Suprapubic skin (tissue), 4 donors: ENCODE data around the gene MAP7D2. TPM values are rescaled to one million over a fixed set of nuclear protein-coding genes. Genes with fewer than 3 reads are reported as not detected.

Experiments
- DNase-seq, 2 donors: peaks; one replicate each; pipeline ENCODE4 v3.0.0-alpha.2; 2019; ENCODE audit warnings: low spot score in 2 of 2
- H3K27ac ChIP-seq: fragments of 200-600 bp; sonication (generic); one replicate; pipeline ENCODE4 v1.5.1; 2019
- H3K27me3 ChIP-seq: fragments of 200-600 bp; sonication (generic); one replicate; pipeline ENCODE4 v1.5.1; 2019
- H3K36me3 ChIP-seq: fragments of 200-600 bp; sonication (generic); one replicate; pipeline ENCODE4 v1.5.1; 2019
- H3K4me1 ChIP-seq: fragments of 200-600 bp; sonication (generic); one replicate; pipeline ENCODE4 v1.5.1; 2019
- H3K4me3 ChIP-seq: fragments of 200-600 bp; sonication (generic); one replicate; pipeline ENCODE4 v1.5.1; 2019; ENCODE audit warnings: mild to moderate bottlenecking
- H3K9me3 ChIP-seq: fragments of 200-600 bp; sonication (generic); one replicate; pipeline ENCODE4 v1.5.1; 2019
- CTCF ChIP-seq, 2 donors: fragments of 200-600 bp in 1 of 2; fragments of 450-650 bp in 1 of 2; sonication (generic) in 1 of 2; IDR thresholded peaks; one replicate each; pipeline ENCODE4 v1.5.1; 2016 to 2019; ENCODE audit warnings: antibody characterized with exemption in 2 of 2, mild to moderate bottlenecking in 1 of 2, moderate library complexity in 1 of 2
- EP300 ChIP-seq: sonication (generic); formaldehyde crosslinking; IDR thresholded peaks from one replicate; pipeline ENCODE4 v1.6.1; 2017; ENCODE audit warnings: antibody characterized with exemption
- POLR2A ChIP-seq, 2 donors: fragments of 450-650 bp; IDR thresholded peaks; one replicate each; pipeline ENCODE4 v1.6.1; 2017; ENCODE audit warnings: antibody characterized with exemption in 2 of 2, mild to moderate bottlenecking in 2 of 2, moderate library complexity in 2 of 2
- POLR2AphosphoS5 ChIP-seq, 3 donors: sonication (generic); formaldehyde crosslinking; IDR thresholded peaks; one replicate each; pipeline ENCODE4 v1.6.1; 2017; ENCODE audit warnings: antibody characterized with exemption in 3 of 3
- WGBS: methylation state at CpG from one replicate; pipeline ENCODE4 v1.1.5; 2018; 5-methylcytosine and 5-hydroxymethylcytosine counted together
- total RNA-seq, 4 donors: library from RNA; depleted of rRNA; stranded (reverse); fragments of >200 nt; gene quantifications; one replicate each; pipeline ENCODE4 v1.1.0, GENCODE V29; 2016

MAP7D2 gene
- total RNA-seq, 4 donors from 2014 or later = 0.78 to 6.3 (median 1.4) TPM; not detected in 1

GRCh38 chrX:20057479-20057878, 59.2 kb downstream of the MAP7D2 start:
- Histone ChIP-seq H3K27me3 (no peaks in the 10 kb centered on the region), H3K36me3 (no peaks in the 10 kb centered on the region), H3K9me3 (no peaks in the 10 kb centered on the region), H3K4me3 (no peak overlapping the region), H3K27ac (no peak overlapping the region), H3K4me1 (no peaks in the 10 kb centered on the region)
- TF ChIP-seq CTCF (IDR thresholded peaks at IDR 0.05) (no peak), EP300 (no peak), POLR2AphosphoS5 (IDR thresholded peaks at IDR 0.05) (no peak), POLR2A (IDR thresholded peaks at IDR 0.05) (no peak)
- DNase-seq = no peak
- 84% methylated on average over 4 of the region's 4 CpGs for WGBS

GRCh38 chrX:20056704-20057103, 60.0 kb downstream of the MAP7D2 start:
- H3K27me3 ChIP-seq = no peaks in the 10 kb centered on the region
- no peak for DNase-seq
- no peak overlapping the region for H3K27ac ChIP-seq
- no peaks in the 10 kb centered on the region for H3K9me3 ChIP-seq
- H3K4me3 ChIP-seq = no peak overlapping the region
- TF ChIP-seq POLR2AphosphoS5 (IDR thresholded peaks at IDR 0.05) = no peak
- H3K4me1 ChIP-seq = no peaks in the 10 kb centered on the region
- H3K36me3 ChIP-seq = no peaks in the 10 kb centered on the region
- WGBS = 46% methylated on average over 11 of the region's 11 CpGs

- Histone ChIP-seq H3K9me3 (no peaks in the 10 kb centered on the region), H3K27ac (no peak overlapping the region), H3K36me3 (no peaks in the 10 kb centered on the region), H3K4me3 (no peak overlapping the region), H3K4me1 (no peaks in the 10 kb centered on the region), H3K27me3 (no peaks in the 10 kb centered on the region)
- no peak for DNase-seq
- WGBS = 91% methylated on average over 8 of the region's 8 CpGs
- TF ChIP-seq POLR2A (IDR thresholded peaks at IDR 0.05) = no peak
- no peak for TF ChIP-seq EP300
- TF ChIP-seq POLR2AphosphoS5 (IDR thresholded peaks at IDR 0.05) = no peak
- TF ChIP-seq CTCF (IDR thresholded peaks at IDR 0.05) = no peak
These were observed 63.2 kb downstream of the MAP7D2 start for GRCh38 chrX:20053537-20053936.

- H3K4me1 ChIP-seq = no peaks in the 10 kb centered on the region
- no peak for TF ChIP-seq POLR2AphosphoS5 (IDR thresholded peaks at IDR 0.05)
- no peak for TF ChIP-seq CTCF (IDR thresholded peaks at IDR 0.05)
- TF ChIP-seq POLR2A (IDR thresholded peaks at IDR 0.05) = no peak
- no peak for TF ChIP-seq EP300
- H3K27ac ChIP-seq = no peak overlapping the region
- no peak overlapping the region for H3K4me3 ChIP-seq
- no peak for DNase-seq
- H3K36me3 ChIP-seq = no peaks in the 10 kb centered on the region
- H3K27me3 ChIP-seq = no peaks in the 10 kb centered on the region
- 52% methylated on average over 4 of the region's 4 CpGs for WGBS
- H3K9me3 ChIP-seq = no peaks in the 10 kb centered on the region
These were observed 69.8 kb downstream of the MAP7D2 start for GRCh38 chrX:20046864-20047263.

- no peaks in the 10 kb centered on the region for H3K27me3 ChIP-seq
- H3K9me3 ChIP-seq = no peaks in the 10 kb centered on the region
- WGBS = 43% methylated on average over 1 of the region's 1 CpG
- H3K4me3 ChIP-seq = no peak overlapping the region
- no peaks in the 10 kb centered on the region for H3K4me1 ChIP-seq
- no peak overlapping the region for H3K27ac ChIP-seq
- TF ChIP-seq CTCF (IDR thresholded peaks at IDR 0.05) = no peak
- no peak for TF ChIP-seq EP300
- no peak for TF ChIP-seq POLR2A (IDR thresholded peaks at IDR 0.05)
- no peak for TF ChIP-seq POLR2AphosphoS5 (IDR thresholded peaks at IDR 0.05)
- DNase-seq = no peak
- no peaks in the 10 kb centered on the region for H3K36me3 ChIP-seq
These were observed 70.5 kb downstream of the MAP7D2 start for GRCh38 chrX:20046223-20046622.

GRCh38 chrX:20042221-20042620, 74.5 kb downstream of the MAP7D2 start:
- no peak for DNase-seq
- H3K27ac ChIP-seq = no peak overlapping the region
- TF ChIP-seq POLR2A (IDR thresholded peaks at IDR 0.05) = no peak
- TF ChIP-seq POLR2AphosphoS5 (IDR thresholded peaks at IDR 0.05) = no peak
- no peak for TF ChIP-seq EP300
- TF ChIP-seq CTCF (IDR thresholded peaks at IDR 0.05) = no peak
- H3K36me3 ChIP-seq = no peaks in the 10 kb centered on the region
- H3K4me3 ChIP-seq = no peak overlapping the region
- WGBS = 76% methylated on average over 7 of the region's 7 CpGs
- no peaks in the 10 kb centered on the region for H3K27me3 ChIP-seq
- no peaks in the 10 kb centered on the region for H3K4me1 ChIP-seq
- H3K9me3 ChIP-seq = no peaks in the 10 kb centered on the region
